ENCODE results near the gene PDC.
A peak's percentile ranks its signal among the peaks of the same experiment; 100 is the strongest.
"Not testable (repeated sequence)": the region's sequence is repeated elsewhere in the genome, so short reads cannot be mapped to it uniquely, and the experiment has no call there.

Gene PDC

DNA sequence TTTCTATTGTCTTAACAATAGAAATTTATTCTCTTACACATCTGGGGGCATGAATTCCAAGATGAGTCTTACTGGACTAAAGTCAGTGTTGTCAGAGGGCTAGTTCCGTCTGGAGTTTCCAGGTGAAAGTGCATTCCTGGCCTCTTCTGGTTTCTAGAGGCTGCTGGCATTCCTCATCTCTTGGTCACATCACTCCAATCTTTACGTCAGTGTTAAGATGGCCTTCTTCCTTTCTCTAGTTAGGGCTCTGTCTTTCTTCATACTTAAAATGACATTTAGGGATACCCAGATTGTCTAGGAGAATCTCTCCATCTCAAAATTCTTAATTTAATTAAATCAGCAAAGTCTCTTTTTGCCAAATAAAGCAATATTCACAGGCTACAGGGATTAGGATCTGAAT is 13.3 kb upstream of the PDC start:
- no peak for DNase-seq (ENCODE audit: extremely low spot score, insufficient read length, low read depth)
- FAIRE-seq, result no peak

DNA sequence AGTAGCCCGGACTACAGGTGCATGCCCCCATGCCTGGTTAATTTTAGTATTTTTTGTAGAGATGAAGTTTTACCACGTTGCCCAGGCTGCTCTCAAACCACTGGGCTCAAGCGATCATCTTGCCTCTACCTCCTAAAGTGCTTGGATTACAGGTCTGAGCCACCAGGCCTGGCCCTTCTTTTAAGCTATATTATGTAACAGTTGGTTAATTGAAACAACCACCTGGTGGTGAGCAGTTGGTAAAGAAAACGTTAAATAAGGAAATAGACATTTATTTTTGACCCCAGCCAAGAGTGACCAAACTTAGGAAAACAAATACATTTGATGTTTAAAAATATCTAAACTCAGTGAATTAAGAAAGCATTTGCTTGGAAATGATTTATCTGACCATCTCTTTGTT is 12.1 kb upstream of the PDC start:
- DNase-seq (ENCODE audit: extremely low spot score, insufficient read length, low read depth) (no peak), FAIRE-seq (peak; percentile 29)

DNA sequence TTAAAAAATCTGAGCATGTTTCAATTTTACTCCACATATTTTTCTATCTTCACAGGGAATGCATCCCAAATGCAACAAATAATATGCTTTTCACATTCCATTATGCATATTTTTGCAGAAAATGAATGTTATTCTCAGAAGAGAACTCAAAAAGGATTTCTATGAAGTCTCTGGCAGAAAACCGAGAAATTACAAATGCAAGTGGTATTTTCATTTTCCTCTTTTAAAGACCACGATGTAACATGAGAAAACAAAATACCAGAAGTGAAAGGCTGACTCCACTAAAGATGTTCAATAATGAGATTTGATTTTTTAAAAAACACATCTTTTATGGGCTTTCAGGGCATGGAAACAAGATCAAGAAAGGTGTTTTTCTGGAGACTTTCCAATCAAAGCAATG is 5.0 kb upstream of the PDC start:
- DNase-seq (ENCODE audit: extremely low spot score, insufficient read length, low read depth), result no peak
- no peak for FAIRE-seq

DNA sequence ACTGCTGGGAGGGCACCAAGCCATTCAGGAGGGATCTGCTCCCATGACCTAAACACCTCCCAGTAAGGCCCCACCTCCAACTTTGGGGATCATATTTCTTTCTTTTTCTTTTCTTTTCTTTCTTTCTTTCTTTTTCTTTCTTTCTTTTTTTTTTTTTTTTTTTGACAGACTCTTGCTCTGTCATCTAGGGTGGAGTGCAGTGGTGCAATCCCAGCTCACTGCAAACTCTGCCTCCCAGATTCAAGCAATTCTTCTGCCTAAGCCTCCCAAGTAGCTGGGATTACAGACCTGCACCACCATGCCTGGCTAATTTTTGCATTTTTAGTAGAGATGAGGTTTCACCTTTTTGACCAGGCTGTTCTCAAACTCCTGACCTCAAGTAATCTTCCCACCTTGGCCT is 4.6 kb upstream of the PDC start:
- not testable (repeated sequence) for FAIRE-seq; DNase-seq (ENCODE audit: extremely low spot score, insufficient read length, low read depth)

DNA sequence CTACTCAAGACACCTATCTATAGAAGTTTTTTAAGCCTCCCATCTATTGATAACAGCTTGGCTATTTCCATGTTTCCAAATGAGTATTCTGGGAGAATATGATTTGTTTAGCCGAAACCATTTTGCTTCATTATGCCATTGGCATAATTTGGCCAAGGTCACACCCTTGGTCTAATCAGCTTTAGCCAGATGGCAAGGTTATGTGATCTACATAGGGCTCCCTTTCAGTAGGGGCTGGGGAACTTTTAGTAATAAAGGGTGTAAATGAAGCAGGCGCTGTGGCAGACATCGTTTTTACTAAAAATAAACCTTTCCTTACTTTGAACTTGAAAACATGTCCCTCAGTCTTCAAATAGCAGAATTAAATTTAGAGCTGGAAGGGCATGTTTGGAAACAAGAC is 3.0 kb upstream of the PDC start:
- no peak for DNase-seq (ENCODE audit: extremely low spot score, insufficient read length, low read depth)
- FAIRE-seq, result no peak

DNA sequence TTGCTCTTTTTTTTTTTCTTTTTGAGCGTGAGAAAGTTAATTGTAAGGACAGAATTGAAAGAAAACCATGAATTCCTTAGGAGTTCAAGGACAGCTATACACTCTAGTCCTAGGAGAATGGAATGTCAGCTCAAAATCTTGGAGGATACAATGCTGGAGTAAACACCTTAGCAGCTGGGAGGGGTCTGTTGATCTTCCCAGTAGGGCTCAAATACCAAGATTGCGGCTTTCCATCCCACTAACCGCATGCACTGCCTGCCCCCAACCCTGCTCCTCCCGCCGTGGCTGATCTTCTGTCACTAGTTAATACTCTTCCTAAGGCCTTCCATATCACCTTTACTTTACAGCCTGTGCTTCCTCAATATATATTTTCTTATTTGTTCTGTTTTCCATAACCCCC is 2.6 kb upstream of the PDC start:
- DNase-seq (ENCODE audit: extremely low spot score, insufficient read length, low read depth), result no peak
- FAIRE-seq, result no peak

DNA sequence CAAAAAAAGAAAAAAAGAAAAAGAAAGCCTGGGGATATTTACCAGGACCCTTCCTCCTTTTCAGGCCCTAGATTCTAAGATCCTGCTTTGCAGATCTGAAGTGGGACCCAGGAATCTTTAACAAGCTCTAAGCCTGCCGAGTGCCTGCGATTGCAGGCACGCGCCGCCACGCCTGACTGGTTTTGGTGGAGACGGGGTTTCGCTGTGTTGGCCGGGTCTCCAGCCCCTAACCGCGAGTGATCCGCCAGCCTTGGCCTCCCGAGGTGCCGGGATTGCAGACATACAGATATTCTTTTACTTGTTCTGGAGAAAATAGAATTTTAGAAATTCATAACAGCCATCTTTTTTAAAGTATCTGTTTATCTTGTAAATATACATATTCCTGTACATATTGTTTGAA is 1.8 kb downstream of the PDC start:
- DNase-seq (ENCODE audit: extremely low spot score, insufficient read length, low read depth); FAIRE-seq: not testable (repeated sequence)

DNA sequence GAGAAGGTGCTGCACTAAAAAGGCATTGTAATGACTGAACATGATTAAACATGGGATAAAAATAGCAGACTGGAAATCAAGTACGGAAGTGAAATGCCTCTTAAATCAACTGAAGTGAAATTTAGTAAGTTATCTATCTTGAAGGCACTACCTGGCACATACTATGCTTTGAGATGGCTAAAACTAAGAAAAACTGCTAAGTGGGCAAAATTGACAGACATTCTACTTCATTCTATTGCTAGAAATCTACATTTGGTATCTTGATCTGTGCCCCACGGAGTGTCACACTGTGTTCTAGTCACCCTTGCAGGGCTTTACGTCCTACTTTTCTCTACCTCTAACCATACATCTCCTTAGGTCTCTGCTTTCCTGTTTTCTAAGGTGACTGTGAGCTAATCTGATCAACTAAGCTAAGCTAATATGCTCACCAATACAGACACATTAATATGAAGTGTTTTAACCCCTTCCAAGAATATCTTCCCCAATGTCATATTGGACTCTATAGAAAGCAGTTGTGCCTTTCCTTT is 4.1 kb downstream of the PDC start:
- DNase-seq (ENCODE audit: extremely low spot score, insufficient read length, low read depth) (no peak), FAIRE-seq (no peak)

DNA sequence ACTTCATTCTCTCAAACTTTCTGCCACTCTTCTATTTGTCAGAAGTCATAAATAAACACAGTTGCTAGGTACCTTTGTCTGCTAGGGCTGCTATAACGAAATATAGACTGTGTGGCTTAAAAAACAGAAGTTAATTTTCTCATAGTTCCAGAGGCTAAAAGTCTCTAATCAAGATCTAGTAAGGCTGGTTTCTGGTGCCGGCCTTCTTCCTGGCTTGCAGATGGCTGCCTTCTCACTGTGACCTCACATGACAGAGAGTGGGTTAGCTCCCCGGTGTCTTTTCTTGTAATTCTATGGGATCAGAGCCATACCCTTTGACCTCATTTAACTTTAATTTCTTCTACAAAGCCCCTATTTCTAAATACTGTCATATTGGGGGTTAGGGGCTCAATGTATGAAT is 5.9 kb downstream of the PDC start:
- FAIRE-seq (no peak), DNase-seq (ENCODE audit: extremely low spot score, insufficient read length, low read depth) (no peak)

DNA sequence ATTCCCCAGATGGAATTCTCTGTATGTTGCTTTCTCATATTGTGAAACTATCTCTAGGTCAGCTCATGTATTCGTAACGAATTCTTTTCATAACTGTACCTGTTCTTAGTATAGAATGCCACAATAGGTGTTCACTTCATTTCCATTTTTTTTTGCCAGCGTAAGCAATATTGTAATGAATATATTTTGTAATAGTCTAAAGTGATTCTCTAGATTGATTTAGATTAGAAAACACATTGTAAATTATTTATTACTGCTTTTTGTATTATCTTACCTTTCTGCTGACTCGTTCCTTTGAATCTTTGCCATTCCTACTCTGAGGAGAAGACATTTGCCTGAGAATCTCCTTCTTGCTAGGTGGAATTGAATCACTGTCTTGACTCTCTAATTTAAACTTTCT is 14.8 kb downstream of the PDC start:
- DNase-seq (ENCODE audit: extremely low spot score, insufficient read length, low read depth), result no peak
- no peak for FAIRE-seq

DNA sequence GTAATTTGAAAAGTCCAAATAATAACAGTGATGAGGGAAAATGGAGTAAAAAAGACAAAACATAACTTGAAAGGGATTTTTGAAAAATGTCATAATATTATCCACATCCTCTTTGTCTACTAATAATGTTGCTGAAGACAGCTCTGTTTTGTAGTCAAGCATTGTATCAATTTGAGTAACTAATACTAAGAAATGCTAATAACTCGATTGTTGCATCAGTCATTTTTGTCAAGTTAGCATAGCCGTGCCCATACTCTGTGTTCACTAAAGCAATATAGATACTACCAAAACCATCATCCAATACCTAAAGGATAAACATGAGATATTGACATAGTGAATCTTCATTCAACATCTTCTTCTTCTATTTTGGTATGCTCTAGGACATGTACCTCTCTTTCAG is 17.3 kb downstream of the PDC start:
- FAIRE-seq (no peak), DNase-seq (ENCODE audit: extremely low spot score, insufficient read length, low read depth) (no peak)

DNA sequence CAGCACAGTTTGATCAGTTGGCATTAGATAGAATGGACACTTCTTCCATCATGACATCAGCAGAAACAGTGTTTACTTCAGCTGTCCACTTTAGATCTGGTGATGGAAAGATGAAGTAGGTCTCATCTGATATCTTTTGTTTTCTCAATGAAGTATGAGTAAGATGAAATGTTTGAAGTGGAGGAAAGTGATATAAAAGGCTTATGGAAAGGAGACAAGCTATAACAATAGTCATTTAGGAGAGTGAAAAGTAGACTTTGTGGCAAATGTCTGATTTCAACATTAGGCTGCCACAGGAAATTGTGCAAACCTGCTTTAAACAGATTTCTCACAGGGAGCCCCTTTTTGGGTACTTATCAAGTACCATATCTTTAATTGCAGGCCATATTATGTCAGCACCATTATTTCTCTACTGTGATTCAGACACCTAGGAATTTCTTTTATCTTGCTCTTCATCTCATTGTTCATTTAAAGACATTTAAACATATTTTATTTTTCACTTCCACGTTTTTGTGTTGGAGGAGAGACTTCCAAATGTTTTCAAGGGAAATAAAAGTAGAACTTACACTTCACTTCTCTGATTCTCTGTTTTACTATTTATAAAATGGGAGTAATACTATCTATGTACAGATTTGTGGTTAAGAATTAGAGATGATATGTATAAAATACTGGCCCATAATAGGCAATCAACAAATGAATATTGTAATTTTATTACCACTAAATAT is 18.1 kb downstream of the PDC start:
- FAIRE-seq (no peak), DNase-seq (ENCODE audit: extremely low spot score, insufficient read length, low read depth) (no peak)

DNA sequence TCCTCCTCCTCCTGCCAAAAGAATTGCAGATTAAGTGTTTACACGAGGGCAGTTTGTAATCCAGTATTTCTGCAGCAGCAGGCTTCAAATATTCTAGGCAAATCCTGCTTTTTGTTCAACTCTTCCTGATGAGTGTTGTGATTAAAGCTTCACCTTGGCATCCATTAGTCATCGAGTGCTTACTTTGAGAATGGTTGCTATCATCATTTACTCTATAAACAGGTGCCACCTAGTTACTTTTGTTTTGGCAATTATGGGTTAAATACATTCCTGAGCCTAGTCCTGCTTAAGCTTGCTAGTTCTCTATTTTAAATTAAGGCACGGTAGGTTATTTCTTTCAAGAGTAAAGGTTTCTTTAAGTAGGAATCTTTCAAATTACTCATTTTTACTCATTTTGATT is 20.3 kb downstream of the PDC start:
- DNase-seq (ENCODE audit: extremely low spot score, insufficient read length, low read depth) (no peak), FAIRE-seq (no peak)

DNA sequence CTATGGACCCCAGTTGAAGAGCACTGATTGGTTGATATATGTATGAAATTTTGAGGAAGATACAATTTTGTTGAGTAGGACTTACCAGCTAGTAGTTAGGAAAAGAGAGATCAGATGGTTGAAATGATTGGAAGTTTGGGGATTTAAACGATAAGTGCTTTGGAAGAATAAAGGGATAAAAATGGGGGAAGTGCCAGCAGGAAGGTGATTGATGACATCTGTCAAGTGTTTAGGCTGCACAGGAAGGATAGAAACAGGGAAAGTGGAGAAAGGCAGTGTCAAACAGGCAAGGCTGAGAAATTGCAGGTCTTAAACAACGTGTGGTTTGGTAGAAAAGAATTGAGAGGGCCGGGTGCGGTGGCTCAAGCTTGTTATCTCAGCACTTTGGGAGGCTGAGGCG is 22.3 kb downstream of the PDC start:
- no peak for FAIRE-seq
- no peak for DNase-seq (ENCODE audit: extremely low spot score, insufficient read length, low read depth)

DNA sequence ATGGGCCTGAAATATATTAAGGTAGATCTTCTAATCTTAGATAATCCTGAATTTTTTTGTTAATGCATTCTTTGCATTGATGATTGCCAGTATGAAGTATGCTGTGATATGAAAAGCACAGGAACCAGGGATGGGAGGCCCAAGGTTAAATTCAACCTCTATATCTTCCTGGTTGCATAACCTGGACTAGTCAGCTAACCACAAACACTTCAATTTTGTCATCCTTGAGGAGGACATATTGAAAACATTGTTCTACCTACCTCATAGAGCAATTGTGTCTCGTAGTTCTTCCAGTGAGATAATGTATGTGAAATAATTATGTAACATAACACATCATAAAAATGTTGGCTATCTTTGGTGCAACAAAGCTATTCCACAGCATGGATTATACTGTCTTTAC is 25.6 kb downstream of the PDC start:
- FAIRE-seq, result no peak
- no peak for DNase-seq (ENCODE audit: extremely low spot score, insufficient read length, low read depth)

DNA sequence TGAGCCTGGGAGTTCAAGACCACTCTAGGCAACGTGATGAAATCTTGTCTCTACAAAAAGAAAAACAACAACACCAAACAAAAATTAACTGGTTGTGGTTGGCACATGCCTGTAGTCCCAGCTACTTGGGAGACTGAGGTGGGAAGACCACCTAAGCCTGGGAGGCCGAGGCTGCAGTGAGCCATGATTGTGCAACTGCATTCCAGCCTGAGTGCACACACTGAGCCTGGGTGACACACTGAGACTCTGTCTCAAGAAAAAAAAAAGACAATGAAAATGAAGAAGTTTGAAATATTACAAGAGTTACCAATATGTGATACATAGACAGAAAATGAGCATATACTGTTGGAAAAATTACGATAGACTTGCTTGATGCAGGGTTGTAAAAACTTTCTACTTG is 31.9 kb downstream of the PDC start:
- DNase-seq (ENCODE audit: extremely low spot score, insufficient read length, low read depth), result no peak
- no peak for FAIRE-seq

DNA sequence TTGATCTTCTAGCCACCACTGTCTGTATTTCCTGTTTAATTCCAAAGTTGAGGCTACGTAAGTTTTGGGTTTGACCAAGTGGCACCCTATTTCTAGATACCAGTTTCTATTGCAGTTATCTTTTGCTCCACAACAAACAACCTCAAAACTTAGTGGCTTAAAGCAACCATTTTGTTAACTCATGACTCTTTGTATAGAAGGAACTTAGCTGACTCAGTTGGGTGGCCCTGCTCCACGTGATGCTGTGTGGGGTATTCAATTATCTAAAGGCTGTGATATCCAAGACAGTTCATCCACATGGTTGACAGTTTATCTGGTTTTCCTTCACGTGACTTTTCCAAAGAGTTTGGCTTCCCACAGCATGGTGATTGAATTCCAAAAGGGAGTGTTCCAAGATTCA is 34.8 kb downstream of the PDC start:
- FAIRE-seq, result no peak
- no peak for DNase-seq (ENCODE audit: extremely low spot score, insufficient read length, low read depth)

DNA sequence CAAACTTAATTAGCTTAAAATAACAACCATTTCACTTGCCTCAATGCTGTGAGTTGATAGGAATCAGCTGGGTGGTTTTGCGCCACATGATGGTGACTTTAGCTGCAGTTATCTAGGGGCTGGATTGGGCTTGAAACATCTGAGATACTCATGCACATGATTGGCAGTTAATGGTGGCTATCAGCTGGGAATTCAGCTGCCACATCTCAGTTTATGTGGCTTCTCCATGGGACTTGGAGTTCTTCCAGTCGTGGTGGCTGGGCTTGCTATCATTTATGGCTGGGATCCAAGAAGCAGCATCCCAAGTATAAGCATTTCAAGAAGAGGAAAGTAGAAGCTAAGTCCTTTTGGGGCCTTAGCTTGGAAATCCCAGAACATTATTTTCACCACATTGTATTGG is 36.4 kb downstream of the PDC start:
- no peak for FAIRE-seq
- DNase-seq (ENCODE audit: extremely low spot score, insufficient read length, low read depth), result no peak

DNA sequence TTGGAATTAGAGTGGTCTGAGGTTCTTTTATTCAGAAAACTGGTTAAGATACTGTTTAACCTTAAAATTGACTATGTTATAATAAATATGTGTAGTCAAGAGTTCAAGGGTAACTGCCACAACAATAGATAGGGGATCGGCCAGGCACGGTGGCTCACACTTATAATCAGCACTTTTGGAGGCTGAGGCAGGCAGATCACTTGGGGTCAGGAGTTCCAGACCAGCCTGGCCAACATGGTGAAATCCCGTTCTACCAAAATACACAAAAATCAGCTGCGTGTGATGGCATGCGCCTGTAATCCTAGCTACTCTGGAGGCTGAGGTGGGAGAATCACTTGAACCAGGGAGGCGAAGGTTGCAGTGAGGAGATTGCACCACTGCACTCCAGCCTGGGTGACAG is 39.5 kb downstream of the PDC start:
- FAIRE-seq (no peak), DNase-seq (ENCODE audit: extremely low spot score, insufficient read length, low read depth) (no peak)

DNA sequence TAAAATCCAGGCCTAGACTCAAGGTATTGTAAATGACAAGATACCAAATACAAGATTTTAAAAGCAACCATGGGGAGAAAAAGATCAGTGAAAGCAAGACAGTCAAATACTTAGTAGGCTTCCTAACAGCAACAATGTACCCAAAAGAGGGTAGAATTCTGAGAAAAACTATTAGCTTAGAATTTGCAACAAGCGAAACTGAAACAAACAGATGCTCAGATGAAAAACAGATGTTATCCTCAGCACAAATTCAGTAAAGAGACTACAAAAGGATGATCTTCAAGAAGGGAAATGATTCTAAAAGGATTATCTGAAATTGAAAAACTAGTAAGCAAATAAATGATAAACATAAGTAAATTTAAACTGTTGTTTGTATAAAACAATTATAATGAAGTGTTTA is 40.0 kb downstream of the PDC start:
- DNase-seq (ENCODE audit: extremely low spot score, insufficient read length, low read depth) (no peak), FAIRE-seq (peak; percentile 51)

DNA sequence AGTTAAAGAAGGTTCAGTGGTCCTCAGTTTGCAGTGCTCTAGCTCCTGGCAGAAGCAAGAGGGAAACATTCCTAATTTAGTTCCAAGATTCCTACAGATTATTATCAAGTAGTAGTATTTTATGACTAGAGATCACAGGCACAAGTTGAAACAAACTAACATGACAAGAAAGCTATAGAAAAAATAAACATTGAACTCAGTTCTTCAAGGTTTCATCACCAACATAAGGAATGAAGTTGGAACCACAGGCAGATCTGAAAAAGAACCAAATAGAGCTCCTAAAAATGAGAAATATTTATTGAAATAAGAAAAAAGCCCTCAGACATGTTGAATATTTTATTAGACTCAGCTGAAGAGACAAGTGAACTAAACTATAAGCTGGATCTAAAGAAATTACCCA is 40.6 kb downstream of the PDC start:
- no peak for FAIRE-seq
- DNase-seq (ENCODE audit: extremely low spot score, insufficient read length, low read depth), result no peak

DNA sequence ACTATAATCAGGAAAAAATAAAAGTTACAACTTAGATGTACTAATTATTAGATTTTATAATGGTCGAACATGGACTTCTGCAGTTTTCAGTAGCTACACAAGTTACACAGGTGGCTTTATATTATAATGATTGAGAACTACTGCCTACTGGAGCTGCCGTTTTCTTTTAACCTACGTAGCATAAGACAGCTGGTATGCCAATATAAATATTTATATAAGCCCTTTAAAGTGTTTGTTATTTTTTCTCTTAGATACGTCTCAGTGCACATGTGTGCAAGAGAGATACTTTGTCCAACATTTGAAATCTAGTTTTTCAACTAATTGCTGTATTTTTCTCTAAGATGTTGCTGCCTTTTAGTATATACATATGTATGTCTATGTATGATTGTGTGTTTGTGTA is 42.4 kb downstream of the PDC start:
- DNase-seq (ENCODE audit: extremely low spot score, insufficient read length, low read depth) (no peak), FAIRE-seq (no peak)

Measured in GM18507 (cell line).